DND-41 (cell line): Measurements from ENCODE around the gene ADGRG6.

ENCODE experiments used
- ATAC-seq: fragments of 200-7000 bp; cut with Tn5 transposase; 3 replicates; pipeline ENCODE4 v1.9.1; 2021; ENCODE audit warnings: low read depth; ENCODE audit not compliant: insufficient read depth
- DNase-seq: peaks from one replicate; pipeline ENCODE4 v3.0.0-alpha.2; 2020
- H2AFZ ChIP-seq: 2 replicates; pipeline ENCODE4 v1.6.0; 2012; ENCODE audit warnings: low read depth, low read length
- H3K27ac ChIP-seq: 2 replicates; pipeline ENCODE4 v1.5.1; 2012; ENCODE audit warnings: low read length, inconsistent platforms
- H3K27me3 ChIP-seq: fragments of 200-600 bp; sonication (generic); 2 replicates; pipeline ENCODE4 v1.6.0; 2012; ENCODE audit warnings: low read length, mild to moderate bottlenecking, inconsistent platforms; ENCODE audit not compliant: insufficient read depth, poor library complexity
- H3K36me3 ChIP-seq: 2 replicates; pipeline ENCODE4 v1.5.1; 2012; ENCODE audit warnings: low read length, inconsistent platforms; ENCODE audit not compliant: insufficient read depth
- H3K4me1 ChIP-seq: 2 replicates; pipeline ENCODE4 v1.5.1; 2012; ENCODE audit warnings: mild to moderate bottlenecking, low read length; ENCODE audit not compliant: insufficient read depth
- H3K4me2 ChIP-seq: 2 replicates; pipeline ENCODE4 v1.6.0; 2012; ENCODE audit warnings: mild to moderate bottlenecking, moderate library complexity, low read length, inconsistent platforms; ENCODE audit not compliant: insufficient read depth
- H3K4me3 ChIP-seq, 2 experiments: fragments of 200-600 bp in 1 of 2; shearing (Covaris generic) in 1 of 2; 2 replicates each; pipeline ENCODE4 v1.5.1; 2012 to 2016; ENCODE audit warnings: inconsistent platforms in 2 of 2, low read length in 2 of 2, mild to moderate bottlenecking in 2 of 2, low read depth in 1 of 2, moderate library complexity in 1 of 2
- H3K79me2 ChIP-seq: 2 replicates; pipeline ENCODE4 v1.6.0; 2012; ENCODE audit warnings: low read length, inconsistent platforms; ENCODE audit not compliant: insufficient read depth
- H3K9ac ChIP-seq: 2 replicates; pipeline ENCODE4 v1.6.0; 2012; ENCODE audit warnings: low read depth, mild to moderate bottlenecking, inconsistent platforms, low read length, moderate library complexity
- H3K9me3 ChIP-seq: 2 replicates; pipeline ENCODE4 v1.5.1; 2012; ENCODE audit warnings: low read length, moderate library complexity, mild to moderate bottlenecking, inconsistent platforms; ENCODE audit not compliant: insufficient read depth, severe bottlenecking
- H4K20me1 ChIP-seq: 2 replicates; pipeline ENCODE4 v1.6.0; 2012; ENCODE audit warnings: low read length; ENCODE audit not compliant: insufficient read depth
- EZH2 ChIP-seq: IDR thresholded peaks from 3 replicates; pipeline ENCODE4 v1.6.1; 2012; ENCODE audit warnings: borderline replicate concordance, low read depth, mild to moderate bottlenecking, moderate library complexity, low read length, inconsistent platforms; ENCODE audit not compliant: severe bottlenecking
- TF ChIP-seq, protein P1 (sequence below): IDR thresholded peaks from 2 replicates; pipeline ENCODE4 v1.5.1; 2012; ENCODE audit warnings: borderline replicate concordance, low read length, moderate library complexity, mild to moderate bottlenecking; ENCODE audit not compliant: poor library complexity, severe bottlenecking; ENCODE audit errors: extremely low read depth

ADGRG6 gene

GRCh38 chr6:142304241-142304640, 2.4 kb downstream of the ADGRG6 start:
- Histone ChIP-seq H3K9ac (no peak overlapping the region), H3K4me2 (no peak overlapping the region), H3K27me3 (no peaks in the 10 kb centered on the region), H3K9me3 (no peaks in the 10 kb centered on the region), H3K27ac (no peak overlapping the region), H3K79me2 (no peaks in the 10 kb centered on the region), H3K4me3 (no peak overlapping the region), H4K20me1 (no peaks in the 10 kb centered on the region), H3K4me1 (no peaks in the 10 kb centered on the region), H2AFZ (no peak overlapping the region), H3K36me3 (no peaks in the 10 kb centered on the region)
- no peak for DNase-seq
- ATAC-seq: no peak
- TF ChIP-seq EZH2: no peak
- TF ChIP-seq, protein P1, sequence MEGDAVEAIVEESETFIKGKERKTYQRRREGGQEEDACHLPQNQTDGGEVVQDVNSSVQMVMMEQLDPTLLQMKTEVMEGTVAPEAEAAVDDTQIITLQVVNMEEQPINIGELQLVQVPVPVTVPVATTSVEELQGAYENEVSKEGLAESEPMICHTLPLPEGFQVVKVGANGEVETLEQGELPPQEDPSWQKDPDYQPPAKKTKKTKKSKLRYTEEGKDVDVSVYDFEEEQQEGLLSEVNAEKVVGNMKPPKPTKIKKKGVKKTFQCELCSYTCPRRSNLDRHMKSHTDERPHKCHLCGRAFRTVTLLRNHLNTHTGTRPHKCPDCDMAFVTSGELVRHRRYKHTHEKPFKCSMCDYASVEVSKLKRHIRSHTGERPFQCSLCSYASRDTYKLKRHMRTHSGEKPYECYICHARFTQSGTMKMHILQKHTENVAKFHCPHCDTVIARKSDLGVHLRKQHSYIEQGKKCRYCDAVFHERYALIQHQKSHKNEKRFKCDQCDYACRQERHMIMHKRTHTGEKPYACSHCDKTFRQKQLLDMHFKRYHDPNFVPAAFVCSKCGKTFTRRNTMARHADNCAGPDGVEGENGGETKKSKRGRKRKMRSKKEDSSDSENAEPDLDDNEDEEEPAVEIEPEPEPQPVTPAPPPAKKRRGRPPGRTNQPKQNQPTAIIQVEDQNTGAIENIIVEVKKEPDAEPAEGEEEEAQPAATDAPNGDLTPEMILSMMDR: no peak

GRCh38 chr6:142306736-142307135, 4.9 kb downstream of the ADGRG6 start:
- Histone ChIP-seq H3K4me2 (no peak overlapping the region), H3K4me1 (no peaks in the 10 kb centered on the region), H3K36me3 (no peaks in the 10 kb centered on the region), H3K9me3 (no peaks in the 10 kb centered on the region), H3K4me3 (no peak overlapping the region), H2AFZ (no peak overlapping the region), H3K27me3 (no peaks in the 10 kb centered on the region), H3K9ac (no peak overlapping the region), H4K20me1 (no peaks in the 10 kb centered on the region), H3K79me2 (no peaks in the 10 kb centered on the region), H3K27ac (no peak overlapping the region)
- ATAC-seq: no peak
- no peak for TF ChIP-seq EZH2
- TF ChIP-seq, protein P1: no peak
- DNase-seq: no peak

DNA sequence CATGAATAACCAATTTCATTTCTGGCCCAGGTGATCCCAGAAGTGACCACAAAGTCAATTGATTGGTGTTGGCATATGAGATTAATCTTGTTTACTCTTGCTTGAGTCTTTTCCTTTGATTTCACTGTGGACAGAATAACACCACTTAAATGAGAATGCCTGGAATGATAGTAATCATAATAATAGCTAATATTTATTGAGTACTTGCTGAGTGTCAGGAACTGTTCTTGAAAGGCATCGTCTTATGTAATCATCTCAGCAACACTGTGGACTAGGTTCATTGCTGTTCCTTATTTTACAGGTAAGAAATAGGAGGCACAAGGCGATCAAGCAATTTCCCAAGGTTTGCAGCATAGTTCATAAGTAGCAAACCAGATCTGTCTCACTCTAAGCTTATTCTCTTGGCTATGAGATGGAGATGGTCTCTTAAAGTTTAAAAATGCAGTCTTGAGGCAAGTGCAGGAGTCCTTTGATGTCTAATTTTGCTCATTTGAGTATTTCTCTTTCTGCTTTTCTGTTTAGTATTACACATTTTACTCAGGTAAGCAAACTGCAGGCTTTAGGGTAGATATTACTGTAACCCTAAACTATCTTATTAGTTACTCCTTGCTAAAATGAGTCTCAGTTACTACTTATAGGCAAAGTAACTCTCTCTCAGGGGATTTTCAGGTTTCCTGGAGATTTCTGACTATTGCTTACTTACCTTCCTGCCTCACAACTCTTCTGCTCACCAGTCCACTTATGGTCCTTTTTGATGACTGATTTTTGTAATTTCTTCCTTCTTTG, 6.3 kb downstream of the ADGRG6 start:
- Histone ChIP-seq H3K36me3 (no peaks in the 10 kb centered on the region), H3K9me3 (no peaks in the 10 kb centered on the region), H3K9ac (no peak overlapping the region), H3K4me3 (no peak overlapping the region), H3K27me3 (no peaks in the 10 kb centered on the region), H3K27ac (no peak overlapping the region), H3K4me1 (no peaks in the 10 kb centered on the region), H4K20me1 (no peaks in the 10 kb centered on the region), H3K4me2 (no peak overlapping the region), H3K79me2 (no peaks in the 10 kb centered on the region), H2AFZ (no peak overlapping the region)
- TF ChIP-seq, protein P1: no peak
- no peak for TF ChIP-seq EZH2
- no peak for ATAC-seq
- DNase-seq: no peak

GRCh38 chr6:142309426-142309825, 7.6 kb downstream of the ADGRG6 start:
- ATAC-seq (no peak), DNase-seq (no peak)
- Histone ChIP-seq H3K4me3 (no peak overlapping the region), H3K4me1 (no peaks in the 10 kb centered on the region), H3K4me2 (no peak overlapping the region), H3K27ac (no peak overlapping the region), H2AFZ (no peak overlapping the region), H3K9ac (no peak overlapping the region), H3K9me3 (no peaks in the 10 kb centered on the region), H3K36me3 (no peaks in the 10 kb centered on the region), H3K27me3 (peaks cover 4% of the 10 kb centered on the region), H3K79me2 (no peaks in the 10 kb centered on the region), H4K20me1 (no peaks in the 10 kb centered on the region)
- TF ChIP-seq EZH2: no peak
- TF ChIP-seq, protein P1: no peak
